Nephron progenitor cell (in vitro differentiated cells): ENCODE data around the gene FAM170B.

ENCODE experiments used
- DNase-seq: peaks from one replicate; pipeline ENCODE4 v3.0.0; 2021
- H3K27ac Mint-ChIP-seq: 2 replicates; pipeline ENCODE4 v1.8.0; 2021; ENCODE audit warnings: mild to moderate bottlenecking, moderate library complexity, mixed read lengths
- H3K27me3 Mint-ChIP-seq: 2 replicates; pipeline ENCODE4 v1.8.0; 2021; ENCODE audit warnings: mild to moderate bottlenecking, low read depth, mixed read lengths; ENCODE audit not compliant: poor library complexity
- H3K36me3 Mint-ChIP-seq: 2 replicates; pipeline ENCODE4 v1.8.0; 2021; ENCODE audit warnings: low read depth, mixed read lengths
- H3K4me1 Mint-ChIP-seq: 2 replicates; pipeline ENCODE4 v1.8.0; 2021; ENCODE audit warnings: mixed read lengths
- H3K4me3 Mint-ChIP-seq: 2 replicates; pipeline ENCODE4 v1.8.0; 2021; ENCODE audit warnings: mild to moderate bottlenecking, moderate library complexity, mixed read lengths
- H3K9me3 Mint-ChIP-seq: 2 replicates; pipeline ENCODE4 v1.8.0; 2021; ENCODE audit warnings: mild to moderate bottlenecking, moderate library complexity, mixed read lengths
- CTCF ChIP-seq: fragments of 200-600 bp; sonication (generic); IDR thresholded peaks from 2 replicates; pipeline ENCODE4 v1.5.0; 2021; ENCODE audit warnings: antibody characterized with exemption

Gene FAM170B

DNA sequence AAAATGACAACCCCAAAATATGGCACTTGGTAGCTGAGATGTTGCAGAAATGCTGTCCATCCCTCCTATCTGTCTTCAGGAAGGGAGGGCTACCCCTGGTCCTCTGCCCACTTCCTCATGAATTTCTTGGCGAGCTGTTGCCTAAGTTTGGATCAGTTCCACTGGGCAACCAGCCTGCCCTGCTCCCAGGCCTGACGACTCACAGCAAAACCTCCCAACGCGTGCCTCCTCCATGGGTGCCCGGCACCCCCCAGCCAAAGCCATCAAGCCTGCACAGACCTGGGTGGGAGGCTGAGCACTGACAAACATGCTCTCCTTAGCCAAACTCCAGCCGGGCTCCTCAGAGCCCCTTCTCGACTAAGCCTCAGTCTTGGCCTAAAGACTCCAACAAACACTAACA lies 27.4 kb downstream of the FAM170B start:
- H3K4me1 Mint-ChIP-seq: peaks cover 21% of the 10 kb centered on the region
- DNase-seq: no peak
- H3K27me3 Mint-ChIP-seq: peaks cover 26% of the 10 kb centered on the region
- H3K36me3 Mint-ChIP-seq: peaks cover 4% of the 10 kb centered on the region
- peaks cover 3% of the 10 kb centered on the region for H3K9me3 Mint-ChIP-seq
- no peak for TF ChIP-seq CTCF
- H3K27ac Mint-ChIP-seq: no peak overlapping the region
- no peak overlapping the region for H3K4me3 Mint-ChIP-seq

- no peak for TF ChIP-seq CTCF
- Mint-ChIP-seq H3K36me3 (peaks cover 4% of the 10 kb centered on the region), H3K4me3 (no peak overlapping the region), H3K27me3 (peaks cover 18% of the 10 kb centered on the region), H3K9me3 (peaks cover 3% of the 10 kb centered on the region), H3K4me1 (peaks cover 16% of the 10 kb centered on the region), H3K27ac (no peak overlapping the region)
- DNase-seq: no peak
Observed at GRCh38 chr10:49105076-49105475, 28.7 kb downstream of the FAM170B start.

- H3K27me3 Mint-ChIP-seq: peaks cover 15% of the 10 kb centered on the region
- DNase-seq: no peak
- no peak overlapping the region for H3K4me3 Mint-ChIP-seq
- peaks cover 11% of the 10 kb centered on the region for H3K4me1 Mint-ChIP-seq
- peaks cover 3% of the 10 kb centered on the region for H3K9me3 Mint-ChIP-seq
- H3K27ac Mint-ChIP-seq: no peak overlapping the region
- TF ChIP-seq CTCF: no peak
- H3K36me3 Mint-ChIP-seq: peaks cover 4% of the 10 kb centered on the region
Observed at GRCh38 chr10:49104323-49104722, 29.5 kb downstream of the FAM170B start.

GRCh38 chr10:49103761-49104160 lies 30.1 kb downstream of the FAM170B start:
- H3K27ac Mint-ChIP-seq: peak overlapping the region; percentile 40
- no peak overlapping the region for H3K4me3 Mint-ChIP-seq
- no peak for TF ChIP-seq CTCF
- H3K4me1 Mint-ChIP-seq: peaks cover 11% of the 10 kb centered on the region
- H3K9me3 Mint-ChIP-seq: peaks cover 3% of the 10 kb centered on the region
- peaks cover 13% of the 10 kb centered on the region for H3K27me3 Mint-ChIP-seq
- DNase-seq: no peak
- peaks cover 4% of the 10 kb centered on the region for H3K36me3 Mint-ChIP-seq

DNA sequence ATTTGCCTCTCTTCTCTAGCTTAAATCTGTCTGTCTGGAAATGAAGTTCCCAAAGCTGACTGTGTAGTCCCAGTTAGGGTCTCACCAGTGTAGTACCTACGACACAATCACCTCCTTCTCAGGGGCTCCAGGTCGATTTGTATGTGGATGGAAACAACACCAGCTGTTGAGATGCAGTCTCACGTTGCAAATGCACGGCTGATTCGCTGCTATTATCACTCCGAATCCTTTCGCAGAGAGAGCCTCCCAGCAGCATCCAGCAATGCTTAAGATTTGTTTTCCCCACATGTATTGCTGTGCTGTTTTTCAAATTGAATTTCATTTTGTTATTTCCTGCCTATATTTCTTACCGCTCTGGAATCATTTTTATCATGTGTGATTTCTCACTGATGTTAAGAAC lies 34.8 kb downstream of the FAM170B start:
- H3K36me3 Mint-ChIP-seq: peaks cover 4% of the 10 kb centered on the region
- H3K9me3 Mint-ChIP-seq: peaks cover 7% of the 10 kb centered on the region
- TF ChIP-seq CTCF: no peak
- no peak overlapping the region for H3K4me3 Mint-ChIP-seq
- peaks cover 6% of the 10 kb centered on the region for H3K27me3 Mint-ChIP-seq
- peaks cover 33% of the 10 kb centered on the region for H3K4me1 Mint-ChIP-seq
- no peak overlapping the region for H3K27ac Mint-ChIP-seq
- DNase-seq: no peak

- TF ChIP-seq CTCF: no peak
- no peak for DNase-seq
- Mint-ChIP-seq H3K27ac (peak overlapping the region; percentile 18), H3K9me3 (peaks cover 7% of the 10 kb centered on the region), H3K27me3 (peaks cover 5% of the 10 kb centered on the region), H3K4me3 (no peak overlapping the region), H3K36me3 (peaks cover 4% of the 10 kb centered on the region), H3K4me1 (peaks cover 34% of the 10 kb centered on the region)
Observed at GRCh38 chr10:49096890-49097445, 36.9 kb downstream of the FAM170B start.
